ENCODE data around the gene NSRP1. TPM values are rescaled to one million over a fixed set of nuclear protein-coding genes. Genes with fewer than 3 reads are reported as not detected.

Gene NSRP1
- total and polyA plus RNA-seq, 2 donors (not counting 3 experiments of a cell fraction or from before 2014, with no cell fraction given) = 11.2 to 29.1 TPM

GRCh38 chr17:30134551-30134950 lies 17.9 kb downstream of the NSRP1 start:
- Histone ChIP-seq H3K9me1 (replicated peaks; ENCODE audit: control insufficient read depth, extremely low read depth, insufficient read depth, low read length) (no peaks in the 10 kb centered on the region), H3K4me3 (replicated peaks in 1 of 3; ENCODE audit: insufficient read depth in 1 of 3, low read depth in 1 of 3, low read length in 3 of 3) (no peak overlapping the region), H3K36me3 (ENCODE audit: control insufficient read depth in 2 of 2, extremely low read depth in 1 of 2, insufficient read depth in 2 of 2, low read length in 2 of 2) (peaks cover 3 to 8% of the 10 kb centered on the region in 2 experiments), H3K9ac (replicated peaks; ENCODE audit: extremely low read depth, insufficient read depth, low read length) (no peak overlapping the region), H3K27ac (ENCODE audit: insufficient read depth, low read depth, low read length) (no peak overlapping the region), H3K79me2 (ENCODE audit: control insufficient read depth, insufficient read depth, low read length) (peaks cover 65% of the 10 kb centered on the region), H3K27me3 (ENCODE audit: control insufficient read depth in 2 of 2, insufficient read depth in 2 of 2, low read length in 2 of 2) (no peaks in the 10 kb centered on the region), H4K20me1 (replicated peaks; ENCODE audit: control insufficient read depth, extremely low read depth, insufficient read depth, low read length) (no peaks in the 10 kb centered on the region), H3K9me3 (replicated peaks; ENCODE audit: control insufficient read depth, insufficient read depth, low read length) (no peaks in the 10 kb centered on the region), H3K4me1 (ENCODE audit: control insufficient read depth, extremely low read depth, insufficient read depth, low read length) (no peaks in the 10 kb centered on the region), H2AFZ (ENCODE audit: low read depth, low read length) (no peak overlapping the region), H3K4me2 (ENCODE audit: insufficient read depth, low read length) (no peak overlapping the region)
- dilution Hi-C loops (cut with MboI; ENCODE audit: extremely low pct_ligation_motif_present, low sequenced_read_pairs) = no loop called here
- BruUV-seq (replicated peaks) = no TSS peak
- ChIA-PET POLR2A (no interaction called here), CTCF (interaction anchor here (2.5 to 3.1 kb wide), 2 partner anchors 10 to 30 kb away, joined by 12 read pairs; no protein-coding TSS in a partner anchor)
- intact Hi-C loops (cut with micrococcal nuclease) = no loop called here
- DNase-seq (ENCODE audit: low read depth, low spot score) = no peak
- FAIRE-seq = no peak
- no peak for TF ChIP-seq CTCF (IDR thresholded peaks at IDR 0.05; ENCODE audit: extremely low read depth in 1 of 2, insufficient read depth in 1 of 2, low read depth in 1 of 2, low read length in 2 of 2)
- TF ChIP-seq POLR2AphosphoS5 (IDR thresholded peaks at IDR 0.05; ENCODE audit: insufficient read depth, low read depth, low read length) = no peak
- no peak for TF ChIP-seq POLR2A (IDR thresholded peaks at IDR 0.05; ENCODE audit: low read depth, low read length)
- TF ChIP-seq MAX (IDR thresholded peaks at IDR 0.05; ENCODE audit: insufficient read depth, insufficient read length) = no peak
- no peak for TF ChIP-seq MYC (IDR thresholded peaks at IDR 0.05; ENCODE audit: low read depth, low read length)
- TF ChIP-seq JUN (IDR thresholded peaks at IDR 0.05; ENCODE audit: borderline replicate concordance, insufficient read depth, insufficient read length, low read depth) = no peak
- TF ChIP-seq EZH2 (IDR thresholded peaks at IDR 0.05; ENCODE audit: borderline replicate concordance, low read depth, low read length, severe bottlenecking) = no peak
- TF ChIP-seq FOS (IDR thresholded peaks at IDR 0.05; ENCODE audit: borderline replicate concordance, insufficient read depth, low read length) = no peak
- no peak for TF ChIP-seq GATA2 (IDR thresholded peaks at IDR 0.05; ENCODE audit: insufficient read depth, insufficient read length, low read depth, low read length)

Measured in endothelial cell of umbilical vein (primary cell).